Ovary (tissue), 9 donors: Measurements from ENCODE around the gene AUTS2. TPM values are rescaled to one million over a fixed set of nuclear protein-coding genes. Genes with fewer than 3 reads are reported as not detected.

Experiments
- DNase-seq, 5 donors: peaks; one replicate each; pipeline ENCODE4 v3.0.0-alpha.2; 2019 to 2020
- H3K27ac ChIP-seq, 2 donors: fragments of 200-600 bp; one replicate each; pipeline versions ENCODE4 v1.5.1 to v1.8.0; 2019 to 2022
- H3K27me3 ChIP-seq: fragments of 200-600 bp; one replicate; pipeline ENCODE4 v1.8.0; 2022
- H3K36me3 ChIP-seq: fragments of 200-600 bp; sonication (generic); one replicate; pipeline ENCODE4 v1.5.1; 2019
- H3K4me1 ChIP-seq: one replicate; pipeline ENCODE4 v1.8.1; 2013; ENCODE audit warnings: mild to moderate bottlenecking, moderate library complexity; ENCODE audit not compliant: insufficient read depth
- H3K4me3 ChIP-seq: fragments of 200-600 bp; sonication (generic); one replicate; pipeline ENCODE4 v1.5.1; 2017
- H3K9me3 ChIP-seq, 2 donors: fragments of 200-600 bp in 1 of 2; sonication (generic) in 1 of 2; one replicate each; pipeline versions ENCODE4 v1.5.1 to v1.8.1; 2013 to 2019; ENCODE audit warnings: mild to moderate bottlenecking in 1 of 2, moderate library complexity in 1 of 2
- CTCF ChIP-seq, 3 donors: fragments of 450-650 bp in 2 of 3; fragments of 200-600 bp in 1 of 3; IDR thresholded peaks; one replicate each; pipeline versions ENCODE4 v1.5.1 to v1.8.0; 2016 to 2022; ENCODE audit warnings: antibody characterized with exemption in 3 of 3, mild to moderate bottlenecking in 1 of 3
- EP300 ChIP-seq: sonication (generic); formaldehyde crosslinking; IDR thresholded peaks from one replicate; pipeline ENCODE4 v1.6.1; 2017; ENCODE audit warnings: antibody characterized with exemption
- POLR2A ChIP-seq: fragments of 450-650 bp; IDR thresholded peaks from one replicate; pipeline ENCODE4 v1.6.1; 2017; ENCODE audit warnings: antibody characterized with exemption, mild to moderate bottlenecking, moderate library complexity
- WGBS, 3 donors: extraction: QIAGEN DNeasy Blood & Tissue Kit in 1 of 3; methylation state at CpG; one replicate each; pipeline versions ENCODE4 v1.1.5 to v1.1.7; 2013 to 2017; 5-methylcytosine and 5-hydroxymethylcytosine counted together
- intact Hi-C, 4 donors: fragments of 100-400 bp; cut with DNase I; formaldehyde crosslinking; loops; one replicate each; pipeline versions ENCODE4 v1.11.0 to v1.15.1; 2022 to 2023
- polyA plus RNA-seq, 2 donors: library from polyadenylated mRNA; stranded (reverse); fragments of 200-250 nt in 1 of 2; fragments of 350-450 nt in 1 of 2; fragmentation: Illumina TruSeq in 1 of 2; extraction: RNeasy Lipid Tissue Mini Kit (QIAGEN cat#74804) in 1 of 2; gene quantifications; one replicate each; pipeline ENCODE4 v1.2.3, GENCODE V29; 2013 to 2014
- total RNA-seq, 7 donors: library from RNA; depleted of rRNA in 2 of 7; stranded (reverse); fragments of >200 nt in 2 of 7; fragmentation: NEBNext Ultra II Directional in 3 of 7; extraction: Animal tissue kit (Norgen Biotek cat#: 25700) in 3 of 7; gene quantifications; one replicate each; pipeline versions ENCODE4 v1.1.0 to v1.2.4, GENCODE V29; 2016 to 2023
- donor health status: DM: no; HTN: no; CAD: no; lungs with moderate emphysema.
- donor health status: DM: no; HTN: no; CAD: no.
- donor health status: Bipolar disorder and iron deficiency.
- donor health status: DM: yes; HTN: yes; CAD: no.
- donor health status: DM: no; HTN: no; CAD: no.
- donor health status: DM: yes; HTN: yes; CAD: no.

AUTS2 gene
- total and polyA plus RNA-seq, 9 donors = 18.3 to 60.9 (median 44.9) TPM

- no peak overlapping the region for H3K27ac ChIP-seq
- no peaks in the 10 kb centered on the region for H3K36me3 ChIP-seq
- DNase-seq = no peak
- no peaks in the 10 kb centered on the region for H3K9me3 ChIP-seq
- TF ChIP-seq POLR2A (no peak), CTCF (IDR thresholded peaks at IDR 0.05) (no peak), EP300 (no peak)
- peaks cover under 1% of the 10 kb centered on the region for H3K4me1 ChIP-seq
- no peaks in the 10 kb centered on the region for H3K27me3 ChIP-seq
- no peak overlapping the region for H3K4me3 ChIP-seq
- intact Hi-C loops = no loop called here
- 89 to 93% (median 90%) methylated on average over 4 of the region's 4 CpGs for WGBS, 3 donors
Observed at GRCh38 chr7:70031245-70031644, 433.0 kb downstream of the AUTS2 start.

DNA sequence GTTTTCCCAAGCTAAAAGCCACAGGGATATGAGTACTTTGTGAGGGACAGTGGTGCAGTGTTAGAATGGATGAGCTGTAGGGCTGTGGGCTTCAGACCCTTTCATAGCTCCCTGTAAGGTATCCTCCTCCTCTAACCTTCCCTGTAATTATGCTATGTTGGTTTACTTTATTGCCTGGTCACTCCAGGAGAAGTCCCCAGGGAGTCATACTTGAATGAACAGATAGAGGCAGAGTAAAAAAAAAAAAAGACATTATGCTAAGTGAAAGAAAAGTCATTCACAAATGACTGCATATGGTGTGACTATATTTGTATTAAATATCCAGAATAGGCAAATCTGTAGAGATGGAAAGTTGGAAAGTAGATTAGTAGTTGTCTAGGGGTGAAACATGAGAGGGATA lies 434.4 kb downstream of the AUTS2 start:
- intact Hi-C loops = no loop called here
- no peaks in the 10 kb centered on the region for H3K9me3 ChIP-seq
- H3K4me3 ChIP-seq = no peak overlapping the region
- H3K27me3 ChIP-seq = no peaks in the 10 kb centered on the region
- no peak for DNase-seq
- no peaks in the 10 kb centered on the region for H3K36me3 ChIP-seq
- TF ChIP-seq EP300 (no peak), POLR2A (no peak), CTCF (IDR thresholded peaks at IDR 0.05) (no peak)
- H3K4me1 ChIP-seq = no peaks in the 10 kb centered on the region
- no peak overlapping the region for H3K27ac ChIP-seq

DNA sequence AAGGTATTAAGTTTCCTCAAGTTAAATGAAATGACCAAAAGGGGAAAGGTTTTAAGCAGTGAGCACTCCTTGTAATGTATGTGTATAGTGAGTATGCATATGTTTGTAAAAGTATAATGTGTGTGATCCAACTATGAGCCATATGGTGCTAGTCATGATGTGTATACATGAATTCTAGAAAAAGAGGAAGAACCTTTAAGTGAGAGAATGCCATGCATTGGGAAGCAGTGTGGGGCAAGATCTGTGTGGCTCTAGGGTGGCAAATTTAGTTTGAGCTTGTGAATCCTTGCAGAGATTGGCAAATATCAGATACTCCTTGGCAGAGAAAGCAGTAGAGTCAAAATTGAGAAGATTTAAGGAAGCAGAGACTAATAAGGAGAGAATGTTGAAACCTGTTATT lies 435.0 kb downstream of the AUTS2 start:
- intact Hi-C loops = no loop called here
- Histone ChIP-seq H3K36me3 (no peaks in the 10 kb centered on the region), H3K9me3 (no peaks in the 10 kb centered on the region), H3K27ac (no peak overlapping the region), H3K4me3 (no peak overlapping the region), H3K27me3 (no peaks in the 10 kb centered on the region), H3K4me1 (no peaks in the 10 kb centered on the region)
- no peak for TF ChIP-seq CTCF (IDR thresholded peaks at IDR 0.05)
- no peak for TF ChIP-seq EP300
- TF ChIP-seq POLR2A = no peak
- DNase-seq = no peak

GRCh38 chr7:70034999-70035398 lies 436.7 kb downstream of the AUTS2 start:
- H3K27ac ChIP-seq = no peak overlapping the region
- H3K4me1 ChIP-seq = no peaks in the 10 kb centered on the region
- no peak for DNase-seq
- H3K27me3 ChIP-seq = no peaks in the 10 kb centered on the region
- TF ChIP-seq POLR2A (no peak), CTCF (IDR thresholded peaks at IDR 0.05) (no peak), EP300 (no peak)
- no peaks in the 10 kb centered on the region for H3K36me3 ChIP-seq
- H3K9me3 ChIP-seq = no peaks in the 10 kb centered on the region
- H3K4me3 ChIP-seq = no peak overlapping the region
- intact Hi-C loops = no loop called here

GRCh38 chr7:70035519-70035918 lies 437.2 kb downstream of the AUTS2 start:
- WGBS, 3 donors = 56 to 71% (median 65%) methylated on average over 4 of the region's 4 CpGs
- intact Hi-C loops = no loop called here
- Histone ChIP-seq H3K4me3 (no peak overlapping the region), H3K27me3 (no peaks in the 10 kb centered on the region), H3K4me1 (no peaks in the 10 kb centered on the region), H3K9me3 (no peaks in the 10 kb centered on the region), H3K27ac (no peak overlapping the region), H3K36me3 (no peaks in the 10 kb centered on the region)
- TF ChIP-seq CTCF (IDR thresholded peaks at IDR 0.05) (no peak), EP300 (no peak), POLR2A (no peak)
- DNase-seq = no peak
